ENCODE results near the gene ZCCHC8. TPM values are rescaled to one million over a fixed set of nuclear protein-coding genes. Genes with fewer than 3 reads are reported as not detected.
A peak's percentile ranks its signal among the peaks of the same experiment; 100 is the strongest.
"Not testable (repeated sequence)": the region's sequence is repeated elsewhere in the genome, so short reads cannot be mapped to it uniquely, and the experiment has no call there.

The ZCCHC8 gene
- total RNA-seq, 1 donor from 2014 or later: 23.5 TPM

DNA sequence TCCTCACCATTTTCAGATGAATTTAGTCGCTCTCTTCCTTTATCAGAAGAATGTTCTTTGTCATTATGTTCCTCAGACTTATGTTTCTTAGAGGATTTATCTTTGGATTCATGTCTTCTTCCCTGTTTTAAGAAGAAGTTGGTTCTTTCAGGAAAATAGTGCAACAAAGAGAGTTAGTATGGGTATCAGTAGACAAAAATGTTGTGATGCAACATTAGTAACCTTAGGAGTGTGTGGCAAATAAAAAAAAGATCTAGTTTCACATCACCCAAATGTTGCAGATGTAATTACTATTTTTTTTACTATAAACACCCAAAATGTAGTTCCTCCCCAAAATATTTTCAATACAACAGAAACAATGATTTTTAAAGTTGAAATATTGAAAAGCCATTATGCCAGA is 18.2 kb upstream of the ZCCHC8 start:
- intact Hi-C loops (cut with DNase I): no loop called here
- TF ChIP-seq, protein P1, sequence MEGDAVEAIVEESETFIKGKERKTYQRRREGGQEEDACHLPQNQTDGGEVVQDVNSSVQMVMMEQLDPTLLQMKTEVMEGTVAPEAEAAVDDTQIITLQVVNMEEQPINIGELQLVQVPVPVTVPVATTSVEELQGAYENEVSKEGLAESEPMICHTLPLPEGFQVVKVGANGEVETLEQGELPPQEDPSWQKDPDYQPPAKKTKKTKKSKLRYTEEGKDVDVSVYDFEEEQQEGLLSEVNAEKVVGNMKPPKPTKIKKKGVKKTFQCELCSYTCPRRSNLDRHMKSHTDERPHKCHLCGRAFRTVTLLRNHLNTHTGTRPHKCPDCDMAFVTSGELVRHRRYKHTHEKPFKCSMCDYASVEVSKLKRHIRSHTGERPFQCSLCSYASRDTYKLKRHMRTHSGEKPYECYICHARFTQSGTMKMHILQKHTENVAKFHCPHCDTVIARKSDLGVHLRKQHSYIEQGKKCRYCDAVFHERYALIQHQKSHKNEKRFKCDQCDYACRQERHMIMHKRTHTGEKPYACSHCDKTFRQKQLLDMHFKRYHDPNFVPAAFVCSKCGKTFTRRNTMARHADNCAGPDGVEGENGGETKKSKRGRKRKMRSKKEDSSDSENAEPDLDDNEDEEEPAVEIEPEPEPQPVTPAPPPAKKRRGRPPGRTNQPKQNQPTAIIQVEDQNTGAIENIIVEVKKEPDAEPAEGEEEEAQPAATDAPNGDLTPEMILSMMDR (IDR thresholded peaks at IDR 0.05): no peak
- no peaks in the 10 kb centered on the region for H3K9me3 ChIP-seq
- no peak for DNase-seq
- no peaks in the 10 kb centered on the region for H3K27me3 ChIP-seq (ENCODE audit: low read depth)
- peaks cover 26% of the 10 kb centered on the region for H3K4me1 ChIP-seq
- peaks cover 90% of the 10 kb centered on the region for H3K36me3 ChIP-seq
- no peak overlapping the region for H3K27ac ChIP-seq
- H3K4me3 ChIP-seq: no peak overlapping the region
- no peak for ATAC-seq

DNA sequence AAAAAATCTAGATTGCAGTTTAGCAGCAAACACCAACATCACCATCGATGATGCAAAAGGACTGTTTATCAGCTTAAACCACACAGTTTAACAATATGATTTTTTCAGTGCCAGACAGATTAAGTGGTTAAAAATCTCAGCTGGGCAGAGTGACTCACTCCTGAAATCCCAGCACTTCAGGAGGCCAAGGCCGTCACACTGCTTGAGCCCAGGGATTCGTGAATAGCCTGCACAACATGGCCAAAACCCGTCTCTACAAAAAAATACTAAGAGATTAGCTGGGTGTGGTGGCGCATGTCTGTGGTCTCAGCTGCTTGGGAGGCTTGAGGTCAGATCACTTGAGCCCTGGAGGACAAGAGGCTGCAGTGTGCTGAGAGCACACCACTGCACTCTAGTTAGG is 17.1 kb upstream of the ZCCHC8 start:
- Histone ChIP-seq H3K4me3 (no peak overlapping the region), H3K27ac (no peak overlapping the region), H3K27me3 (ENCODE audit: low read depth) (no peaks in the 10 kb centered on the region), H3K9me3 (no peaks in the 10 kb centered on the region), H3K4me1 (peaks cover 16% of the 10 kb centered on the region), H3K36me3 (peaks cover 100% of the 10 kb centered on the region)
- ATAC-seq (peak; percentile 40 to 49), DNase-seq (no peak)
- intact Hi-C loops (cut with DNase I): no loop called here
- TF ChIP-seq, protein P1 (IDR thresholded peaks at IDR 0.05): no peak

DNA sequence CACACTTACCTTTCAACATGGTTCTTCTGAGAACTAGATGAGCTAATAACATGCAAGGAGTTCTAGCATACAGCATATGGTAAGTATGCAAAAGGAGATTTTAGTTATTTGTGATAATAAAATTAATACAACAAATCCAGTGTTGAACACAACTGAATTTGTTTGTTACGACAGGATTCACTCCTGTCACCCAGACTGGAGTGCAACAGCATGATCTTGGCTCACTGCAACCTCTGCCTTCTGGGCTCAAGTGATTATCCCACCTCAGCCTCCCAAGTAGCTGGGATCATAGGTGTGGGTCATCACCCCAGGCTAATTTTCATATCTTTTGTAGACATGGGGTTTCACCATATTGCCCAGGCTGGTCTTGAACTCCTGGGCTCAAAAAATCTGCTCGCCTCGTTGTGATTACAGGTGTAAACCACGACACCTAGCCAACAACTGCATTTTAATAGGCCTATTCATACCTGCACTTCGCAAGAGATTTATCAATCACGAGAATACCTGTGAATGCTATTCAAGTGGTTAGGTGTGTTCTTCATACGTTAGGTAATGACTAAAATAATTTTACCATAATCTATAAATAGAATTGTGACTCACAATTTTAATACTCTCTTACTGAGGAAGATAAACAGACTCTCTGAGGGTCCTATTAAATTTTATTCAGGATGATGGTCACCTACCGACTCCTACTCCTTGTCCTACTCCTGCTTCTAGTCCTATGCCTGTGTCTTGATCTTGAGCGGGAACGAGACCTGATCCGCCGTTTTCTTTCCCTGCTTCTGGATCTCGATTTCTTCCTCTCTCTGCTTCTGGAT is 16.0 kb upstream of the ZCCHC8 start:
- DNase-seq: no peak
- H3K4me1 ChIP-seq: peaks cover 4% of the 10 kb centered on the region
- TF ChIP-seq, protein P1 (IDR thresholded peaks at IDR 0.05): no peak
- ATAC-seq: no peak
- H3K27ac ChIP-seq: no peak overlapping the region
- H3K9me3 ChIP-seq: no peaks in the 10 kb centered on the region
- peaks cover 100% of the 10 kb centered on the region for H3K36me3 ChIP-seq
- intact Hi-C loops (cut with DNase I): no loop called here
- no peak overlapping the region for H3K4me3 ChIP-seq
- no peaks in the 10 kb centered on the region for H3K27me3 ChIP-seq (ENCODE audit: low read depth)

DNA sequence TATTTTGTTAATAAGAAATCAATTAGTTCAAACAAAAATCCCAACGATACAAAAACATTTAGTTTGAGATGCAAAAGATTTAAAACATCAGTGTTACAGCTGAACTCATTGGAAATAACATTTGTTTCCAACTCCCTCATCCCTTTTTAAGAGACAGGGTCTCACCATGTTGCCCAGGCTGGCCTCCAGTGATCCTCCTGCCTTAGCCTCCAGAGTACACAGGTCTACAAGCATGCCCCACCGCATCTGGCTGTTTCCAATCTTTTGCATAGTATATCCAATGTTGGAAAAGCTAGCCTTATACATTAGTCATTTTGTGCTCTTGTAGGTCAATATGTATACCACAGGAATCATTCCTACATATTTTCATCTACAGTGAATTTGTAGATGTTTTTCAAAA is 14.5 kb upstream of the ZCCHC8 start:
- Histone ChIP-seq H3K27me3 (ENCODE audit: low read depth) (no peaks in the 10 kb centered on the region), H3K27ac (no peak overlapping the region), H3K36me3 (peaks cover 100% of the 10 kb centered on the region), H3K4me1 (no peaks in the 10 kb centered on the region), H3K4me3 (no peak overlapping the region), H3K9me3 (no peaks in the 10 kb centered on the region)
- ATAC-seq: no peak
- DNase-seq: no peak
- TF ChIP-seq, protein P1 (IDR thresholded peaks at IDR 0.05): no peak
- intact Hi-C loops (cut with DNase I): no loop called here

DNA sequence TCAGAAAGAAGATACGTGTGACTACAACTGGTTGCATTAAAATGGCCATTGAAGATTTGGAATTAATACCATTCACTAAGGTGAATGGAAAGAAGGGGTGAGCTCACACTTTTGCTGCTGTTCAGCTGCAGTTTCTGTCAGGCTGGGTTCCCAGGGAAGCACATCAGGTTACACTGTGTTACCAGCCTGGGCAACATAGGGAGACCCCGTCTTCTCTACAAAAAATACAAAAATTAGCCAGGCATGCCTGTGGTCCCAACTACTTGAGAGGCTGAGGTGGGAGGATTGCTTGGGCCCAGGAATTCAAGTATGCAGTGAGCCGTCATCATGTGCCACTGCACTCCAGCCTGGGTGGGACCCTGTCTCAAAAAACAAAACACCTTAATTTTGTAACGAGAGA is 12.9 kb upstream of the ZCCHC8 start:
- TF ChIP-seq, protein P1 (IDR thresholded peaks at IDR 0.05): no peak
- ATAC-seq (no peak), DNase-seq (no peak)
- no peaks in the 10 kb centered on the region for H3K9me3 ChIP-seq
- no peak overlapping the region for H3K4me3 ChIP-seq
- peaks cover 100% of the 10 kb centered on the region for H3K36me3 ChIP-seq
- no peaks in the 10 kb centered on the region for H3K4me1 ChIP-seq
- H3K27ac ChIP-seq: no peak overlapping the region
- H3K27me3 ChIP-seq (ENCODE audit: low read depth): no peaks in the 10 kb centered on the region
- intact Hi-C loops (cut with DNase I): no loop called here

DNA sequence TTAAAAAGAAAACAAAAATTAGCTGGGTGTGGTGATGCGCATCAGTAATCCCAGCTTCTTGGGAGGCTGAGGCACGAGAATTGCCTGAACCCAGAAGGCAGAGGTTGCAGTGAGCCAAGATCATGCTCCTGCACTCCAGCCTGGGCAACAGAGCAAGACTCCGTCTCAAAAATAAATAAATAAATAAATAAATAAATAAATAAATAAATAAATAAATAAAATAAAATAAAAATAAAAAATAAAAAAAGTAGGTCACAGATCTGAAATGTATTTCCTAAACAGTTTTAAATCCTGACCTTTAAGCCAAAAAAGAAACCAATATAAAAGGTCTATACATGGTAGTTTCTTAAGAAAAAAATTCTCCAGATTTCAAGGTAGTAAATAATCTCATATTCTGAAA is 12.3 kb upstream of the ZCCHC8 start:
- H3K27me3 ChIP-seq (ENCODE audit: low read depth); ATAC-seq; H3K27ac ChIP-seq; H3K9me3 ChIP-seq; DNase-seq; H3K4me3 ChIP-seq; intact Hi-C loops (cut with DNase I); H3K4me1 ChIP-seq: not testable (repeated sequence)
- peaks cover 100% of the 10 kb centered on the region for H3K36me3 ChIP-seq
